K562 (cell line): ENCODE results near the gene OR13F1. TPM values are rescaled to one million over a fixed set of nuclear protein-coding genes. Genes with fewer than 3 reads are reported as not detected.

Source experiments
- ATAC-seq: fragments of 200-7000 bp; cut with Tn5 transposase; 3 replicates; pipeline ENCODE4 v1.9.1; 2020; ENCODE audit warnings: moderate library complexity
- BruUV-seq: library from RNA; stranded (reverse); fragments of 400-500 nt; replicated peaks from 2 replicates; lab custom pipeline; 2021; lab: Mats Ljungman, UMichigan
- CTCF ChIA-PET: fragments of 300-600 bp; formaldehyde crosslinking; extraction: SDS; loops from one replicate; lab custom pipeline; 2021; ENCODE audit warnings: low intra/inter-chr PET ratio; lab: Yijun Ruan, JAX
- POLR2A ChIA-PET: fragments of 300-600, 350-650 bp; sonication (Branson Sonifier 250); formaldehyde crosslinking; extraction: SDS; loops from one replicate; lab custom pipeline; 2021; ENCODE audit warnings: antibody characterized with exemption, inconsistent platforms; lab: Yijun Ruan, JAX
- DNase-seq, 4 experiments: peaks; one replicate each; pipeline versions ENCODE4 v3.0.0 to v3.0.0-alpha.2; 2011 to 2018; ENCODE audit warnings: low spot score in 3 of 4, mixed read lengths in 3 of 4; ENCODE audit errors: extremely low read depth in 1 of 4
- FAIRE-seq: peaks from 2 replicates; lab custom pipeline; 2011; peaks lifted over from hg19 to GRCh38; lab: Jason Lieb, UNC
- H2AFZ ChIP-seq: 2 replicates; pipeline ENCODE4 v1.6.0; 2011; ENCODE audit warnings: low read depth, low read length, control low read depth, inconsistent platforms
- H3K27ac ChIP-seq: fragments of 200-600 bp; 3 replicates; pipeline ENCODE4 v1.8.0; 2011; ENCODE audit warnings: low read depth, mild to moderate bottlenecking, control low read depth, inconsistent platforms, low read length, moderate library complexity, mixed read lengths; ENCODE audit errors: extremely low read depth
- H3K27me3 ChIP-seq, 2 experiments: fragments of 300-600 bp in 1 of 2; 2 replicates in 1 of 2; 3 replicates in 1 of 2; pipeline versions ENCODE4 v1.6.0 to v1.8.0; 2011; ENCODE audit warnings: inconsistent platforms in 2 of 2, low read length in 2 of 2, mild to moderate bottlenecking in 1 of 2, mixed read lengths in 1 of 2, moderate library complexity in 1 of 2; ENCODE audit not compliant: control insufficient read depth in 2 of 2, insufficient read depth in 2 of 2
- H3K36me3 ChIP-seq: fragments of 300-600 bp; 3 replicates; pipeline ENCODE4 v1.8.0; 2011; ENCODE audit warnings: mild to moderate bottlenecking, low read length, inconsistent platforms; ENCODE audit not compliant: control insufficient read depth, insufficient read depth
- H3K4me1 ChIP-seq, 2 experiments: fragments of 200-600 bp in 1 of 2; replicated peaks in 1 of 2; 2 replicates in 1 of 2; 3 replicates in 1 of 2; pipeline versions ENCODE4 v1.5.1 to v1.8.0; 2011; ENCODE audit warnings: inconsistent platforms in 2 of 2, low read length in 2 of 2, mild to moderate bottlenecking in 1 of 2, mixed read lengths in 1 of 2, moderate library complexity in 1 of 2; ENCODE audit not compliant: control insufficient read depth in 2 of 2, insufficient read depth in 2 of 2
- H3K4me2 ChIP-seq: 2 replicates; pipeline ENCODE4 v1.6.1; 2011; ENCODE audit warnings: low read length, control low read depth, inconsistent platforms, mixed read lengths; ENCODE audit not compliant: insufficient read depth
- H3K4me3 ChIP-seq: fragments of 200-600 bp; sonication (generic), shearing (Covaris generic); 2 replicates; pipeline ENCODE4 v1.5.1; 2016; ENCODE audit warnings: control low read depth, inconsistent platforms
- H3K79me2 ChIP-seq: fragments of 200-600 bp; 3 replicates; pipeline ENCODE4 v1.8.0; 2011; ENCODE audit warnings: low read length, inconsistent platforms; ENCODE audit not compliant: control insufficient read depth, insufficient read depth
- H3K9ac ChIP-seq, 2 experiments: 2 replicates each; pipeline versions ENCODE4 v1.6.0 to v1.6.1; 2011; ENCODE audit warnings: low read depth in 2 of 2, low read length in 2 of 2, control low read depth in 1 of 2, inconsistent platforms in 1 of 2, mild to moderate bottlenecking in 1 of 2, mixed read lengths in 1 of 2; ENCODE audit not compliant: insufficient read depth in 1 of 2
- H3K9me1 ChIP-seq: one replicate; pipeline ENCODE4 v1.6.0; 2011; ENCODE audit warnings: inconsistent platforms, mild to moderate bottlenecking, low read length, moderate library complexity; ENCODE audit not compliant: control insufficient read depth, insufficient read depth
- H3K9me3 ChIP-seq: replicated peaks from 2 replicates; pipeline ENCODE4 v1.5.1; 2011; ENCODE audit warnings: low read depth, low read length, inconsistent platforms; ENCODE audit not compliant: control insufficient read depth, insufficient read depth
- H4K20me1 ChIP-seq: replicated peaks from 2 replicates; pipeline ENCODE4 v1.6.1; 2011; ENCODE audit warnings: low read length, inconsistent platforms, mixed read lengths; ENCODE audit not compliant: control insufficient read depth, insufficient read depth
- BRF1 ChIP-seq: IDR thresholded peaks from 3 replicates; pipeline ENCODE4 v1.6.1; 2011; ENCODE audit warnings: borderline replicate concordance, mild to moderate bottlenecking; ENCODE audit not compliant: insufficient read length; ENCODE audit errors: extremely low read depth
- MCM7 ChIP-seq, 2 experiments: fragments of 450-650 bp; IDR thresholded peaks; 2 replicates each; pipeline ENCODE4 v1.6.1; 2016 to 2018
- POLR2AphosphoS2 ChIP-seq: IDR thresholded peaks from 2 replicates; pipeline ENCODE4 v1.6.1; 2012; ENCODE audit warnings: low read length, improper control_type of control experiment
- RBM39 ChIP-seq: fragments of 200-400 bp; formaldehyde crosslinking; optimal IDR thresholded peaks from 2 replicates; pipeline ENCODE3; 2018; ENCODE audit warnings: low read depth, low read length
- STAT5A ChIP-seq: IDR thresholded peaks from 2 replicates; pipeline ENCODE4 v1.6.1; 2012; ENCODE audit warnings: low read length, inconsistent platforms, borderline replicate concordance
- TAF7 ChIP-seq: fragments of 450-650 bp; IDR thresholded peaks from 2 replicates; pipeline ENCODE4 v1.6.1; 2016; ENCODE audit warnings: missing genetic modification characterization, missing compliant biosample characterization
- ZKSCAN3 ChIP-seq: fragments of 250-450 bp; sonication (Bioruptor Pico); IDR thresholded peaks from 2 replicates; pipeline ENCODE4 v1.4.0; 2020
- ZNF518B ChIP-seq: fragments of 250-450 bp; sonication (Bioruptor Pico); IDR thresholded peaks from 2 replicates; pipeline ENCODE4 v1.5.0; 2021; ENCODE audit warnings: mild to moderate bottlenecking, moderate library complexity
- in situ Hi-C: fragments of 300-500 bp; cut with MboI; formaldehyde crosslinking; loops from 4 replicates; pipeline ENCODE4 v1.15.0; 2018; ENCODE audit warnings: inconsistent platforms, mixed read lengths
- intact Hi-C: fragments of 100-400 bp; cut with micrococcal nuclease; formaldehyde crosslinking; loops from 2 replicates; pipeline ENCODE4 v1.14.2; 2022
- polyA plus RNA-seq, 8 experiments: library from polyadenylated mRNA; depleted of rRNA in 4 of 8; stranded (reverse) in 5 of 8; unstranded in 3 of 8; fragments of >200 nt; fragmentation: Nextera tagmentation in 2 of 8; fragmentation: Illumina TruSeq in 1 of 8; extraction: Ambion mirVana in 2 of 8; extraction: Trizol in 1 of 8; gene quantifications; 2 replicates each; pipeline versions ENCODE4 v1.2.1 to v1.2.3, GENCODE V29; 2011 to 2014; ENCODE audit warnings: inconsistent platforms in 1 of 8, missing spikeins in 1 of 8
- total RNA-seq, 7 experiments: library from RNA; depleted of rRNA in 6 of 7; stranded (reverse); fragments of >200 nt in 6 of 7; fragmentation: Illumina TruSeq in 2 of 7; extraction: Trizol in 2 of 7; gene quantifications; 2 replicates each; pipeline versions ENCODE4 v1.2.1 to v1.2.3, GENCODE V29; 2011 to 2021; ENCODE audit warnings: low replicate concordance in 1 of 7

Gene OR13F1
- total and polyA plus RNA-seq, 9 of the 15 experiments (the other 6 are each of a cell fraction or from before 2014, with no cell fraction given), result not detected

- TF ChIP-seq ZNF518B (CRISPR knock-in tag), result no peak
- no peak for TF ChIP-seq STAT5A
- TF ChIP-seq BRF1, result no peak
- TF ChIP-seq TAF7 (tag), result no peak
- no peak for TF ChIP-seq MCM7 (IDR thresholded peaks at IDR 0.05)
- TF ChIP-seq RBM39, result no peak
- TF ChIP-seq ZKSCAN3, result no peak
Measured at GRCh38 chr9:104456831-104457230, 47.2 kb upstream of the OR13F1 start (continued).

- H3K79me2 ChIP-seq, result no peaks in the 10 kb centered on the region
- no peak for DNase-seq
- H3K36me3 ChIP-seq, result no peaks in the 10 kb centered on the region
- no peaks in the 10 kb centered on the region for H4K20me1 ChIP-seq
- H3K4me2 ChIP-seq, result no peak overlapping the region
- in situ Hi-C loops (no loop called here), intact Hi-C loops (no loop called here)
- no peak overlapping the region for H3K4me3 ChIP-seq
- H3K27me3 ChIP-seq, result no peaks in the 10 kb centered on the region
- no peak for FAIRE-seq
- no peak overlapping the region for H3K27ac ChIP-seq
- H2AFZ ChIP-seq, result no peak overlapping the region
- no peak for ATAC-seq
- no peaks in the 10 kb centered on the region for H3K9me1 ChIP-seq
- no TSS peak for BruUV-seq
- no peaks in the 10 kb centered on the region for H3K4me1 ChIP-seq
- ChIA-PET POLR2A (no interaction called here), CTCF (no interaction called here)
- H3K9me3 ChIP-seq, result no peaks in the 10 kb centered on the region
- H3K9ac ChIP-seq, result no peak overlapping the region
- no peak for TF ChIP-seq POLR2AphosphoS2
Measured at GRCh38 chr9:104463864-104464263, 40.2 kb upstream of the OR13F1 start.
